HFFc6 (cell line): ENCODE results near the gene SMPD3. TPM values are rescaled to one million over a fixed set of nuclear protein-coding genes. Genes with fewer than 3 reads are reported as not detected.
A peak's percentile ranks its signal among the peaks of the same experiment; 100 is the strongest.

Experiments used
- DNase-seq: peaks from one replicate; pipeline ENCODE4 v3.0.0-alpha.2; 2018
- H3K27ac Mint-ChIP-seq: 2 replicates; pipeline ENCODE4 v1.8.0; 2020; ENCODE audit warnings: mild to moderate bottlenecking, mixed read lengths
- H3K27me3 Mint-ChIP-seq: 2 replicates; pipeline ENCODE4 v1.8.0; 2021; ENCODE audit warnings: mild to moderate bottlenecking, moderate library complexity, mixed read lengths; ENCODE audit not compliant: insufficient read depth
- H3K36me3 Mint-ChIP-seq: 2 replicates; pipeline ENCODE4 v1.8.0; 2021; ENCODE audit warnings: low read depth, mixed read lengths
- H3K4me1 Mint-ChIP-seq: 2 replicates; pipeline ENCODE4 v1.8.0; 2020; ENCODE audit warnings: low read depth, mixed read lengths
- H3K4me3 Mint-ChIP-seq: 2 replicates; pipeline ENCODE4 v1.8.0; 2020; ENCODE audit warnings: mild to moderate bottlenecking, moderate library complexity, mixed read lengths
- H3K9me3 Mint-ChIP-seq: 2 replicates; pipeline ENCODE4 v1.8.0; 2020; ENCODE audit warnings: mild to moderate bottlenecking, mixed read lengths
- total RNA-seq, 6 experiments: library from RNA; stranded (reverse); fragmentation: NEBNext Ultra II Directional; extraction: Animal tissue kit (Norgen Biotek cat#: 25700); gene quantifications; 2 replicates in 1 of 6; 3 replicates in 5 of 6; pipeline ENCODE4 v1.2.3, GENCODE V29; 2021
- TF ChIP-seq, protein P1 (sequence below): fragments of 200-600 bp; sonication (generic); IDR thresholded peaks from 2 replicates; pipeline ENCODE4 v1.5.0; 2021; ENCODE audit warnings: antibody characterized with exemption, mild to moderate bottlenecking

Gene SMPD3
- total RNA-seq, 6 experiments from 2014 or later = 0.05 to 0.73 (median 0.30) TPM

DNA sequence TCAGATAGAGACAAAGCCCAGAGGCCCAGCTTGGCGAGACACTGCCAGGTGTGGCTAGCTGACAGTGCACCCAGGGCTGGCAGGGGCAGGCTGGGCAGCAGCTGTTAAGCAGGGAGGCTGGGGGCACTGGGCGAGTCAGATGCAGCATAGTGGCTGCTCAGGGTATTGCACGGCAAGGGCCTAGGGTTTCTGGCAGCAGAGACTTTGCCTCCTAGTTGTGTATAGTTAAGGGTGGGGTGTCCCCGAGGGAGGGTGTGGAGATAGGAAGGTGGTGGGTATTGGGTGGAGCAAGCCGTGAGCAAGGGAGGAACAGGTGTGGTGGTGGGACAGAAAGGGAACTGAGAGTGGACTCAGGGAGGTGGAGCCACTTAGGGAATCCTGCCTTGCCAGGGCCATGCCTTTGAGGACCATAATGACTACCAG is 66.0 kb downstream of the SMPD3 start:
- Mint-ChIP-seq H3K27me3 (peaks cover 33% of the 10 kb centered on the region), H3K27ac (no peak overlapping the region), H3K4me1 (no peaks in the 10 kb centered on the region), H3K36me3 (no peaks in the 10 kb centered on the region), H3K4me3 (no peak overlapping the region), H3K9me3 (no peaks in the 10 kb centered on the region)
- TF ChIP-seq, protein P1, sequence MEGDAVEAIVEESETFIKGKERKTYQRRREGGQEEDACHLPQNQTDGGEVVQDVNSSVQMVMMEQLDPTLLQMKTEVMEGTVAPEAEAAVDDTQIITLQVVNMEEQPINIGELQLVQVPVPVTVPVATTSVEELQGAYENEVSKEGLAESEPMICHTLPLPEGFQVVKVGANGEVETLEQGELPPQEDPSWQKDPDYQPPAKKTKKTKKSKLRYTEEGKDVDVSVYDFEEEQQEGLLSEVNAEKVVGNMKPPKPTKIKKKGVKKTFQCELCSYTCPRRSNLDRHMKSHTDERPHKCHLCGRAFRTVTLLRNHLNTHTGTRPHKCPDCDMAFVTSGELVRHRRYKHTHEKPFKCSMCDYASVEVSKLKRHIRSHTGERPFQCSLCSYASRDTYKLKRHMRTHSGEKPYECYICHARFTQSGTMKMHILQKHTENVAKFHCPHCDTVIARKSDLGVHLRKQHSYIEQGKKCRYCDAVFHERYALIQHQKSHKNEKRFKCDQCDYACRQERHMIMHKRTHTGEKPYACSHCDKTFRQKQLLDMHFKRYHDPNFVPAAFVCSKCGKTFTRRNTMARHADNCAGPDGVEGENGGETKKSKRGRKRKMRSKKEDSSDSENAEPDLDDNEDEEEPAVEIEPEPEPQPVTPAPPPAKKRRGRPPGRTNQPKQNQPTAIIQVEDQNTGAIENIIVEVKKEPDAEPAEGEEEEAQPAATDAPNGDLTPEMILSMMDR = peak; percentile 67
- DNase-seq = no peak

DNA sequence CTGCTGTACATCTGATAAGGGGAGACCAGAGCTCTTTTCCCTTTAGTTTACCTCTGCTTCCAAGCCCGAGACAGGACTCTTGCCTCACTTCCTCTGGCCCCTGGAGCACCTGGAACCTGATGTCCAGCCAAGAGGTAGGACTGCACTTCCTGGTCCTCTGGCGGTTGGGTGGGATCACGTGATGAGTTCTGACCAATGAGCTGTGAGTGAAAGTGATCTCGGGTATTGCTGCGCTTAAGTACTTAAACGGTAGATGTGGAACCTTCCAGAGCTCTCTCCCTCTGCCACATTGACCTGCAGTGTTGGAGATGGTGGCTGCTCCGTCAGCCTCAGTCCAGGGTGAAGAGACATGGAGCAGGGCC is 67.0 kb downstream of the SMPD3 start:
- peaks cover 34% of the 10 kb centered on the region for H3K27me3 Mint-ChIP-seq

DNA sequence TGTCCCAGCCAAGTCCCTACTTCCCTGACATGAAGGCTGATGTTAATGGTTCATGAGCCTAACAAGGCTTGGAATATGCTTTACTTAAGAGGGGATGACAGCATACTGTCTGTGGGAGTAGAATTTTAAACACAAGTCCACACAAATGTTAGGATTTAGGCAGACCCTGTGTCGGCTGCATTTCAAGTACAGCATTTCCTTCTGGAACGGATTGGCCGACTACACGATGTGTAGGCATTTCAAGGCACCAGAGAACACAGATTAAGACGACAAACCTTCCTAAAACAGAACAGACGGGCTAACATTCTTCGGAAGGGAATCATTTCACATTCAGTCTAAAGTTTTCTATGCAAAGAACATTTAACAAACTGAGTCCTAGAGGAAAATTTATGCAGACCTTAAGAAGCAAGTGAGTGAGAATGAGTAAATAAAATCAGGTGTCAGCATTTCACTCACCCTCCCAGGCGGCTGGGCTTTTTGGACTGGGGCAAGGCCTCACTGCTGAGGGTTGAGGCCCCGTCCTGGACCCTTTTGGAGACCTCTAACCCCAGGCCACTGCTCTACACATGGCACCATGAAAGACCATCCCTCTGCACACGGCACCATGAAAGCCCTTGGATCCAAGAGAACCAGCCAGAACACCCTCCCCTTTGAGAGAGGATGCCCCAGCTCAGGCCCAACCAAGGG is 67.5 kb downstream of the SMPD3 start:
- no peaks in the 10 kb centered on the region for H3K4me1 Mint-ChIP-seq
- no peak for DNase-seq
- peaks cover 36% of the 10 kb centered on the region for H3K27me3 Mint-ChIP-seq
- H3K4me3 Mint-ChIP-seq = no peak overlapping the region
- H3K9me3 Mint-ChIP-seq = no peaks in the 10 kb centered on the region
- no peak overlapping the region for H3K27ac Mint-ChIP-seq
- TF ChIP-seq, protein P1 = no peak
- H3K36me3 Mint-ChIP-seq = no peaks in the 10 kb centered on the region

More for the DNA sequence above, 67.0 kb downstream of the SMPD3 start:
- H3K27ac Mint-ChIP-seq = no peak overlapping the region
- H3K9me3 Mint-ChIP-seq = no peaks in the 10 kb centered on the region
- no peaks in the 10 kb centered on the region for H3K4me1 Mint-ChIP-seq
- no peak for DNase-seq
- H3K36me3 Mint-ChIP-seq = no peaks in the 10 kb centered on the region
- TF ChIP-seq, protein P1 = no peak
- no peak overlapping the region for H3K4me3 Mint-ChIP-seq

DNA sequence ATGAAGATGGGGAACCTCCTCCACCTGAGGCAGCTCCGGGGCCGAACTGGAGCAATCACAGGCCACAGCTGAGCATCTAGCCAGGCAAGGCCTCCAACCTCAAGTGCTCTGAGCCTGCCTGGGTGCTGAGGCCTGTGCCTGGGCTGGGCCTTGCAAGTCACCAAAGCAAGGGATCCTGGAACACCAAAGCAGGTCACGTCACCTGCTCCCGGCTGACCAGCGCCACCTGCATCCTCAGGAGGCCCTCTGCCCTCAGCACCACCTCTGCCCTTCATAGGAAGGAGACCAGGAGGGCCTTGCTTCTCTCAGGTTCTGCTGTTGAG is 68.0 kb downstream of the SMPD3 start:
- H3K36me3 Mint-ChIP-seq = no peaks in the 10 kb centered on the region
- no peaks in the 10 kb centered on the region for H3K4me1 Mint-ChIP-seq
- no peak overlapping the region for H3K27ac Mint-ChIP-seq
- no peaks in the 10 kb centered on the region for H3K9me3 Mint-ChIP-seq
- DNase-seq = no peak
- H3K27me3 Mint-ChIP-seq = peaks cover 34% of the 10 kb centered on the region
- no peak overlapping the region for H3K4me3 Mint-ChIP-seq
- TF ChIP-seq, protein P1 = no peak

DNA sequence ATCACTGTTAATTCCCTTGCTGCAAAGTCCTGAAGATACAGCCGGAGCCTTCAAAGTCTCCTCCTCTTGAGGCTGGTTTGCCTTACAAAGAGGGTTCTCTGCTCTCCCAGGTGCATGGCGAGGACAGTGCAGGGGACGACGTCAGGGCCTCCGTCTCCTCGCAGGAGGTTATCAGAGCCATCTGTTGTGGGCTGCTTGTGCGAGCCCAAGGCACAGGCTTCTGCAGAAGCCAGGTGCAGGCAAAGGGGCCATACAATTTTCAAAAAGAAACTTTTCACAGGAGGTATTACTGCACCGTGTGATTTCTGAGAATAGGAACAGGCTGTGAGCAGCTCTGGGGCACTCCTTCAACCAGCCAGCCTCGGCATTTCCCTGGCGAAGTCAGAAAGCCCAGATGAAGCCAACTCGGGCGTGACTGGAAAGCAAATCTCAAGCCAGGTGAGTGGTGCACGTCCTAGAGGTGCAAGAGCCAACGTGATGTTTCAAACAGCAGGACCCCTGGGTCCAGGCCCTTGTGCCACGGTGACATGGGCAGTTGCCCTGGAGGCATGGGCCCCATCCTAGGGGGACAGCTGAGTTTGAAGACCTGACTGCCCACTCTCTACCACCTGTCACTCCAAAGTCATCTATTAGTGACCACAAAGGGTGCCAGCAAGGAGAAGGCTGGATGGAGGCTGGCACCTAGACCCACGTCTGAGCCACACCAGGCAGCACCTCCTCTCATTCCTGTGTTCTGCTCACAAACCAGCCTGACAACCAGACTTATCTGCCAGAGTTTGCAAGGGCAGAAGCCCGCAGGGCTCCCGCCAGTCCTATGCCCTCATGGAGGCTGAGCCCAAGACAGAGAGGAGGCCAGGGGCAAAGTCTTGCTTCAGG is 68.6 kb downstream of the SMPD3 start:
- DNase-seq = no peak
- Mint-ChIP-seq H3K27me3 (peaks cover 32% of the 10 kb centered on the region), H3K4me1 (no peaks in the 10 kb centered on the region), H3K36me3 (no peaks in the 10 kb centered on the region), H3K27ac (no peak overlapping the region), H3K9me3 (no peaks in the 10 kb centered on the region), H3K4me3 (no peak overlapping the region)
- TF ChIP-seq, protein P1 = no peak
